ENCODE results near the gene ZNF536.
A peak's percentile ranks its signal among the peaks of the same experiment; 100 is the strongest.

The ZNF536 gene

DNA sequence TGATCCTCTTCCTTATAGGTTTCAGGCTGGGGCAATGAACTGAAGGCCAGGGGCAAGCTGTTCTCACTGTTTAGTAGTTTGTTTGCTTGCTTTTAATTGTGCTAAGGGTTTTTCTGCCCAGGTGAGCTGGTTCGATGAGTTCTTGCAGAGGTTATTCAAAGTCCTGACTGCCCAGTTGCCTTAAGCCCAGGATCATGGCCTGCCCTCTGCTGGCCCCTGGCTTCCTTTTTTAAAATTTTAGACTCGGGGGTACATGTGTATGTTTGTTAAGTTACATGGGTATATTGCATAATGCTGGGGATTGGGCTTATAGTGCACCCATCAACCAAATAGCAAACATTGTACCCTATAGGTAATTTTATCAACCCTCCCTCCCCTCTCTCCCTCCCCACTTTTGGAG, 65.7 kb downstream of the ZNF536 start:
- H3K27me3 ChIP-seq = peaks cover 0 to 2% of the 10 kb centered on the region in 2 donors
- no peaks in the 10 kb centered on the region for H3K9me3 ChIP-seq
- no peak overlapping the region for H3K27ac ChIP-seq
- peak in 1 of 2 donors; percentile 3 for DNase-seq
- intact Hi-C loops (cut with DNase I; ENCODE audit: low total_unique reads) = no loop called here
- no peaks in the 10 kb centered on the region for H3K4me1 ChIP-seq
- TF ChIP-seq, protein P1, sequence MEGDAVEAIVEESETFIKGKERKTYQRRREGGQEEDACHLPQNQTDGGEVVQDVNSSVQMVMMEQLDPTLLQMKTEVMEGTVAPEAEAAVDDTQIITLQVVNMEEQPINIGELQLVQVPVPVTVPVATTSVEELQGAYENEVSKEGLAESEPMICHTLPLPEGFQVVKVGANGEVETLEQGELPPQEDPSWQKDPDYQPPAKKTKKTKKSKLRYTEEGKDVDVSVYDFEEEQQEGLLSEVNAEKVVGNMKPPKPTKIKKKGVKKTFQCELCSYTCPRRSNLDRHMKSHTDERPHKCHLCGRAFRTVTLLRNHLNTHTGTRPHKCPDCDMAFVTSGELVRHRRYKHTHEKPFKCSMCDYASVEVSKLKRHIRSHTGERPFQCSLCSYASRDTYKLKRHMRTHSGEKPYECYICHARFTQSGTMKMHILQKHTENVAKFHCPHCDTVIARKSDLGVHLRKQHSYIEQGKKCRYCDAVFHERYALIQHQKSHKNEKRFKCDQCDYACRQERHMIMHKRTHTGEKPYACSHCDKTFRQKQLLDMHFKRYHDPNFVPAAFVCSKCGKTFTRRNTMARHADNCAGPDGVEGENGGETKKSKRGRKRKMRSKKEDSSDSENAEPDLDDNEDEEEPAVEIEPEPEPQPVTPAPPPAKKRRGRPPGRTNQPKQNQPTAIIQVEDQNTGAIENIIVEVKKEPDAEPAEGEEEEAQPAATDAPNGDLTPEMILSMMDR (IDR thresholded peaks at IDR 0.05) = no peak
- no peak overlapping the region for H3K4me3 ChIP-seq
- no peaks in the 10 kb centered on the region for H3K36me3 ChIP-seq

DNA sequence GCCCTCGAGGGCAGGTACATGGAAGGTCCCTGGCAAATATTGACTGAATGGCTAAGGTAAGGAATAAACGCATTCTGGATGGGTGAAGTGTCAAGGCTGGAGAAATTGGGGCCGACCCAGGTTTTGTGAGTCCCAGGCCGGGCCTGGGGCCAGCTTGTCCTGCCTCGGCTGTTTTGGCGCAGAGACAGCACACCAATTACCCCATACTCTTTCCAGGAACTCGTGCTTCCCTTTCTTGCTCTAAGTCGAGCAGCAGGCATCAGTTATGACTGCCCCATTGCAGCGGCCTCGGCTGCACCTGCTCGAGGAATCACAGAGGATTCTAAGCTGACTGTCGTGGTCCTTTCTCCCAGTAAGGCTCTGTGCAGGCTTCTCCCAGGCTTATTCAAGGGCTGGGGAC, 67.1 kb downstream of the ZNF536 start:
- TF ChIP-seq, protein P1 (IDR thresholded peaks at IDR 0.05) = no peak
- Histone ChIP-seq H3K4me1 (no peaks in the 10 kb centered on the region), H3K27me3 (peaks cover 0 to 2% of the 10 kb centered on the region in 2 donors), H3K9me3 (no peaks in the 10 kb centered on the region), H3K4me3 (no peak overlapping the region), H3K27ac (no peak overlapping the region), H3K36me3 (no peaks in the 10 kb centered on the region)
- peak in 1 of 2 donors; percentile 42 for DNase-seq
- intact Hi-C loops (cut with DNase I; ENCODE audit: low total_unique reads) = no loop called here

DNA sequence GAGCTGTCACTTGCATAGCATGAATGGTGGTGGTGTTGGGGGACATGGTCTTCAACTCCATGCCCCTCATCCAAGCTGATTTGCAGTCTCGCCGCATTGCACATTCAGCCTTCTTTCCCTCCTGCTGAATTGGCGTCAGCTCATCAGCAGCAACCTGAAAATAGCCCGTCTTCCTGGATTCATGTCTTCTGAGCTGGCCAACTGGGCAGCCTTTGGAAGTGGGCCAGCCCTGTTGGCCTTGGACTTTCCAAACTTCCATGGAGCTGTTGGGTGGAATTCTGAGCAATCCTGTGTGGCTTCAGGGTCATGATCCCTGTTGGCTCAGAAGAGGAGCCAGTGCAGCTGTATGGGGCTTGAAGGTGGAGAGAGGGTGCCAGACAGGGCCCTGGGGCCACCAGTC, 68.8 kb downstream of the ZNF536 start:
- intact Hi-C loops (cut with DNase I; ENCODE audit: low total_unique reads) = no loop called here

DNA sequence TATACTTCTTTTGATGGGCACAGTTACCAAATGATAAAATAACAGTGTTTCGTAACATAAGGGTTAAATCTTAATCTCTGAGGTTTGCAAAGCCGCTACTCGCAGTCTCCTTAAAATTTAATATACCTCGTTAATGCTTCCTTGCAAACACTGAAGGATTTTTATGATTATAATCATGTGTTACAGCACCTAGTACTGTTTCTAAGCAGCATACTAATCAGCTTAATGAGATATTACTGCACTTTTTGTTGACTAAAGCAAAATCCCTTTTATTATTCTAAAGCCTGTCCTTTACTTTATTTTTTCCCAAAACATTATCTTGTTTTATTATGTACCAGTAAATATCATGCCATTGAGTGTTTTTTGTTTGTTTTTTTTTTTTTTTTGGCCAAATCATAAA, 70.5 kb downstream of the ZNF536 start:
- no peak for DNase-seq
- H3K4me3 ChIP-seq = no peak overlapping the region
- H3K9me3 ChIP-seq = no peaks in the 10 kb centered on the region
- H3K27ac ChIP-seq = no peak overlapping the region
- intact Hi-C loops (cut with DNase I; ENCODE audit: low total_unique reads) = no loop called here
- H3K27me3 ChIP-seq = peaks cover 0 to 2% of the 10 kb centered on the region in 2 donors
- H3K36me3 ChIP-seq = no peaks in the 10 kb centered on the region
- TF ChIP-seq, protein P1 (IDR thresholded peaks at IDR 0.05) = no peak
- no peaks in the 10 kb centered on the region for H3K4me1 ChIP-seq

More for the DNA sequence above, 68.8 kb downstream of the ZNF536 start:
- peaks cover 0 to 2% of the 10 kb centered on the region in 2 donors for H3K27me3 ChIP-seq
- TF ChIP-seq, protein P1 (IDR thresholded peaks at IDR 0.05) = no peak
- no peak overlapping the region for H3K4me3 ChIP-seq
- no peaks in the 10 kb centered on the region for H3K4me1 ChIP-seq
- no peaks in the 10 kb centered on the region for H3K36me3 ChIP-seq
- H3K27ac ChIP-seq = no peak overlapping the region
- H3K9me3 ChIP-seq = no peaks in the 10 kb centered on the region
- DNase-seq = no peak

DNA sequence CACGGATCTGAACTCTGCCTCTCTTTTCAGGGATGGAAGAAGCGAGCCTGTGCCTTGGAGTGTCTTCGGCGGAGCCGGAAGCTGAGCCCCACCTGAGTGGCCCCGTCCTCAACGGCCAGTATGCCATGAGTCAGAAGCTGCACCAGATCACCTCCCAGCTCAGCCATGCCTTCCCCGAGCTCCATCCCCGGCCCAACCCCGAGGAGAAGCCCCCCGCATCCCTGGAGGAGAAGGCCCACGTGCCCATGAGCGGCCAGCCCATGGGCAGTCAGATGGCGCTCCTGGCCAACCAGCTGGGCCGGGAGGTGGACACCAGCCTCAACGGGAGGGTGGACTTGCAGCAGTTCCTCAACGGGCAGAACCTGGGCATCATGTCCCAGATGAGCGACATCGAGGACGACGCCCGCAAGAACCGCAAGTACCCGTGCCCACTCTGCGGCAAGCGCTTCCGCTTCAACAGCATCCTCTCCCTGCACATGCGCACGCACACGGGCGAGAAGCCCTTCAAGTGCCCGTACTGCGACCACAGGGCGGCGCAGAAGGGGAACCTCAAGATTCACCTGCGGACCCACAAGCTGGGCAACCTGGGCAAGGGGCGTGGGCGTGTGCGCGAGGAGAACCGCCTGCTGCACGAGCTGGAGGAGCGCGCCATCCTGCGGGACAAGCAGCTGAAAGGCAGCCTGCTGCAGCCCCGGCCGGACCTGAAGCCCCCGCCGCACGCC, 71.5 kb downstream of the ZNF536 start:
- H3K9me3 ChIP-seq = no peaks in the 10 kb centered on the region
- TF ChIP-seq, protein P1 (IDR thresholded peaks at IDR 0.05) = no peak
- peaks cover 0 to 2% of the 10 kb centered on the region in 2 donors for H3K27me3 ChIP-seq
- intact Hi-C loops (cut with DNase I; ENCODE audit: low total_unique reads) = no loop called here
- DNase-seq = peak in 1 of 2 donors; percentile 52
- H3K4me3 ChIP-seq = no peak overlapping the region
- H3K36me3 ChIP-seq = no peaks in the 10 kb centered on the region
- no peaks in the 10 kb centered on the region for H3K4me1 ChIP-seq
- no peak overlapping the region for H3K27ac ChIP-seq

Data from tibial artery (tissue), 4 donors.